Mucosa of stomach (tissue), 1 donor: ENCODE results near the gene CTIF.

Experiments used
- H3K27me3 ChIP-seq: one replicate; pipeline ENCODE4 v1.7.0; 2013; ENCODE audit warnings: mild to moderate bottlenecking, low read length; ENCODE audit not compliant: control insufficient read depth, insufficient read depth
- H3K36me3 ChIP-seq: one replicate; pipeline ENCODE4 v1.7.0; 2013; ENCODE audit warnings: low read length; ENCODE audit not compliant: control insufficient read depth, insufficient read depth
- H3K4me1 ChIP-seq: one replicate; pipeline ENCODE4 v1.7.0; 2013; ENCODE audit warnings: mild to moderate bottlenecking, low read length; ENCODE audit not compliant: control insufficient read depth, insufficient read depth
- H3K4me3 ChIP-seq: one replicate; pipeline ENCODE4 v1.7.0; 2013; ENCODE audit warnings: low read length
- H3K9ac ChIP-seq: one replicate; pipeline ENCODE4 v1.7.0; 2013; ENCODE audit warnings: mild to moderate bottlenecking, low read length, moderate library complexity
- H3K9me3 ChIP-seq: one replicate; pipeline ENCODE4 v1.7.0; 2013; ENCODE audit warnings: mild to moderate bottlenecking, low read length, moderate library complexity; ENCODE audit not compliant: control insufficient read depth
- donor health status: Pancreatic carcinoma.

The CTIF gene

GRCh38 chr18:48834413-48835031 lies 295.7 kb downstream of the CTIF start:
- Histone ChIP-seq H3K27me3 (no peaks in the 10 kb centered on the region), H3K36me3 (no peaks in the 10 kb centered on the region), H3K4me1 (peaks cover 44% of the 10 kb centered on the region), H3K9ac (no peak overlapping the region), H3K4me3 (no peak overlapping the region), H3K9me3 (no peaks in the 10 kb centered on the region)

GRCh38 chr18:48835119-48835518 lies 296.3 kb downstream of the CTIF start:
- Histone ChIP-seq H3K27me3 (no peaks in the 10 kb centered on the region), H3K9me3 (no peaks in the 10 kb centered on the region), H3K9ac (no peak overlapping the region), H3K36me3 (no peaks in the 10 kb centered on the region), H3K4me1 (peaks cover 39% of the 10 kb centered on the region), H3K4me3 (no peak overlapping the region)

GRCh38 chr18:48835745-48836170 lies 296.9 kb downstream of the CTIF start:
- Histone ChIP-seq H3K9ac (no peak overlapping the region), H3K36me3 (no peaks in the 10 kb centered on the region), H3K9me3 (no peaks in the 10 kb centered on the region), H3K27me3 (no peaks in the 10 kb centered on the region), H3K4me1 (peaks cover 35% of the 10 kb centered on the region), H3K4me3 (no peak overlapping the region)

- H3K27me3 ChIP-seq, result no peaks in the 10 kb centered on the region
- H3K9ac ChIP-seq, result no peak overlapping the region
- H3K36me3 ChIP-seq, result no peaks in the 10 kb centered on the region
- H3K4me1 ChIP-seq, result peaks cover 31% of the 10 kb centered on the region
- no peak overlapping the region for H3K4me3 ChIP-seq
- H3K9me3 ChIP-seq, result no peaks in the 10 kb centered on the region
Measured at GRCh38 chr18:48836231-48836805, 297.5 kb downstream of the CTIF start.

- Histone ChIP-seq H3K4me1 (peaks cover 38% of the 10 kb centered on the region), H3K9me3 (no peaks in the 10 kb centered on the region), H3K36me3 (no peaks in the 10 kb centered on the region), H3K9ac (no peak overlapping the region), H3K27me3 (no peaks in the 10 kb centered on the region), H3K4me3 (no peak overlapping the region)
Measured at GRCh38 chr18:48836806-48837615, 298.2 kb downstream of the CTIF start.

GRCh38 chr18:48837676-48838075 lies 298.8 kb downstream of the CTIF start:
- Histone ChIP-seq H3K36me3 (no peaks in the 10 kb centered on the region), H3K9ac (no peak overlapping the region), H3K4me1 (peaks cover 38% of the 10 kb centered on the region), H3K9me3 (no peaks in the 10 kb centered on the region), H3K27me3 (no peaks in the 10 kb centered on the region), H3K4me3 (no peak overlapping the region)

GRCh38 chr18:48838166-48838775 lies 299.4 kb downstream of the CTIF start:
- Histone ChIP-seq H3K4me1 (peaks cover 38% of the 10 kb centered on the region), H3K36me3 (no peaks in the 10 kb centered on the region), H3K4me3 (no peak overlapping the region), H3K9ac (no peak overlapping the region), H3K27me3 (no peaks in the 10 kb centered on the region), H3K9me3 (no peaks in the 10 kb centered on the region)

- Histone ChIP-seq H3K36me3 (no peaks in the 10 kb centered on the region), H3K4me1 (peaks cover 30% of the 10 kb centered on the region), H3K4me3 (no peak overlapping the region), H3K9me3 (no peaks in the 10 kb centered on the region), H3K27me3 (no peaks in the 10 kb centered on the region), H3K9ac (no peak overlapping the region)
Measured at GRCh38 chr18:48838921-48839818, 300.3 kb downstream of the CTIF start.

- Histone ChIP-seq H3K4me1 (peaks cover 22% of the 10 kb centered on the region), H3K4me3 (no peak overlapping the region), H3K9ac (no peak overlapping the region), H3K27me3 (no peaks in the 10 kb centered on the region), H3K36me3 (no peaks in the 10 kb centered on the region), H3K9me3 (no peaks in the 10 kb centered on the region)
Measured at GRCh38 chr18:48839819-48840490, 301.1 kb downstream of the CTIF start.

- H3K4me3 ChIP-seq, result no peak overlapping the region
- H3K9me3 ChIP-seq, result no peaks in the 10 kb centered on the region
- H3K4me1 ChIP-seq, result peaks cover 22% of the 10 kb centered on the region
- no peaks in the 10 kb centered on the region for H3K36me3 ChIP-seq
- H3K9ac ChIP-seq, result no peak overlapping the region
- H3K27me3 ChIP-seq, result no peaks in the 10 kb centered on the region
Measured at GRCh38 chr18:48840491-48840877, 301.7 kb downstream of the CTIF start.
